GM18526 (cell line): ENCODE measurements around the gene PSMA5.

Source experiments
- POLR2A ChIP-seq: IDR thresholded peaks from 3 replicates; pipeline ENCODE4 v1.6.1; 2011; ENCODE audit not compliant: insufficient read length; ENCODE audit errors: extremely low read depth

The PSMA5 gene

DNA sequence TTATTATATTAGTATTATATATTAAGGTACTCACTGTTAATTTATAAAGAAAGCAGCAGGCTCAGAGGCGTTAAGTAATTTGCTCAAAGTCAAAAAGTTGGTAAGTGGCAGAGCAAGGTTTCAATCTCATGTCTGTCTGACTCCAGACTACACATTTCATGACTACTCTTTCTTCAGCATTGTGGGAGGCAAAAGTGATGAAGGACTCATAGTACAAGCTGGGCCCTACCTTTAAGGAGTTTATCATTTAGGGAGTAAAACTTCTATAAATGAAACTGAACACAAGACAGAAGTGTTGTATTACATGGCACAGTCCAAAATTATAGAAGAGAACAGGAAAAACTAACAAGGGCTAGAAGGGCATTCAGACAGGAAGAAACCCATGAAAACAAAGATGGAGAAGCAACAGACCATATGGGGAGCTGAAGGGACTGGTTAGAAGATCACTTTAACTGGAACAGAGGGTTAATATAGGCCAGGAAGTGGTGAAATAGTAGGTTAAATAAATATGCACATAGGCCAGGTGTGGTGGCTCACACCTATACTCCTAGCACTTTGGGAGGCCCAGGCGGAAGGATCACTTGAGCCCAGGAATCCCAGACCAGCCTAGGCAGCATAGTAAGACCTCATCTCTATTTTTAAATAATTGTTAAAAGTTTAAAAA is 40.1 kb downstream of the PSMA5 start:
- TF ChIP-seq POLR2A, result no peak

DNA sequence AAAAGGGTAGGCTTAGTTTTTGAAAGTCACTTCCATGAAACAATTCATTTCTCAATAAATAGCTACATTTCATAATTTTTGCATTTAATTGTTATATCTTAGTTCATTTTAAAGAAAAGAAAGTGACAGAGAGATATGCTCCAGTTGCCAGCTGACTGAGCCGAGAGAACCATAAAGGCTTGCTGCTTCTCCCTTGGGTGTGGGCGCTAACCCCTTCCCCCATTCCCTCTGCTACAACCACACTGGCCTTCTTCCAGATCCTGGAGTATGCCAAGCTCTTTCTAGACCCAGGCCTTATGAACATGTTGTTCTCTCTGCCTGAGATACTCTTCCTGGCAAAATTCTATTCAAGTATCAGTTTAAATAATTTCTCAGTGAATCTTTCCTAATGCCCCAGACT is 40.8 kb downstream of the PSMA5 start:
- no peak for TF ChIP-seq POLR2A

DNA sequence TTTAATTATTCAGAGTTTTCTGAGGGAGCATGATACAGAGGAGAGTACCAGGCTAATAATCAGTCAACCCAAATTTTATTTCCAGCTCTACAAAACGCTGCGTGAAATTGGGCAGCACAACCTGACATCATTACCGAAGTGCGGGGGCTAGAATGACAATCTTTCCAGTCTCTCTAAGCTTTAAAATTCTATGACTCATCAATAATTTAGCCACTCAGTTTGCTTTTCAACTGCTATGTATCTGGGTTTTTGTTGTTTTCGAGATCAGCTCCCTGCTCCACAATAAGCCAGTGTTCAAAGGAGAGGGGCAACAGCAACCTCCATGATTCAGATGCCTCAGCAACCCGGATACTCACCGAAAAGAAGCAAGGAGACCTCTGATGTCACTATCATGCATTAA is 42.4 kb downstream of the PSMA5 start:
- TF ChIP-seq POLR2A, result no peak

DNA sequence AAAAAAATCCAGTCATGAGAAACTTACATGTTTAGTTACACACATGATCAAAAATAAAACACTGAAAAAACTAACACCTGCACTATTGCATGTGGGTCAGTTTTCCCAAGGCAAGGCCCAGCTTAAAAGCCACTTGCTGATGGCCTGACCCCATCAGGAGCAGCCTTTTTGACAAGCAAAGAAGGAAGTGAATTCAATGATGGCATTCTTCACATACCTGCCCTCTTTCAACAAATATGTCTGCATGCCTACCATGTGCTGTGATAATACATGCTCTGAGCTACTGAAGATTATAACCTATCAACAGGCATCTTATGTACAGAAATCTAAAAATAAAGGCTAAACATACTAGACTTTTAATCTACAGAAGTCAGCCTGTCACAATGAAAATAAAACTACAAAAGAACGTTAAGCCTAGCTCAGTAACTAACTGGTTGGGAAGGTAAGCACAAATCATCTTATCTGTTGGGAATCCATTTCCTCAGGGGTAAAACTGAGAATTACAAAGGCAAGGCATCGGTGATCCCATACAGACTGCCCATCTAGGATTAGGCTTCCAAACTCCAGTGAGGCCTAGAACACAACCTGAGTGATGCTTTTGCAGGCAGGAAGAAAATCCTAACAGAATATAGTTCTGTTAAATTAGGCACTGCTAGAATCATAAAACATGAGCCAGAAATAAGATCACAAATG is 43.0 kb downstream of the PSMA5 start:
- no peak for TF ChIP-seq POLR2A

DNA sequence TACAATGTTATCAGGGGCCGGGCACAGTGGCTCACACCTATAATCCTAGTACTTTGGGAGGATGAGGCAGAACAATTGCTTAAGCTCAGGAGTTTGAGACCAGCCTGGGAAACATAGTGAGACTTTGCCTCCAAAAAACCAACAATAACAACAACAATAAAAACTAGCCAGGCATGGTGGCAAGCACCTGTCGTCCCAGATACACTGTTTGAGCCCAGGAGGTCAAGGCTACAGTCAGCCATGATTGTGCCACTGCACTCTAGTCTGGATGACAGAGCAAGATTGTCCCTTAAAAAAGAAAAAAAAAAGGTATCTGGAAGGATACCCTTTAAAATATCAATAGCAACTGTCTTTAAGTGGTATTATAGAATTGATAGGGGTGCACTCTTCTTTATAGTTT is 44.7 kb downstream of the PSMA5 start:
- no peak for TF ChIP-seq POLR2A

DNA sequence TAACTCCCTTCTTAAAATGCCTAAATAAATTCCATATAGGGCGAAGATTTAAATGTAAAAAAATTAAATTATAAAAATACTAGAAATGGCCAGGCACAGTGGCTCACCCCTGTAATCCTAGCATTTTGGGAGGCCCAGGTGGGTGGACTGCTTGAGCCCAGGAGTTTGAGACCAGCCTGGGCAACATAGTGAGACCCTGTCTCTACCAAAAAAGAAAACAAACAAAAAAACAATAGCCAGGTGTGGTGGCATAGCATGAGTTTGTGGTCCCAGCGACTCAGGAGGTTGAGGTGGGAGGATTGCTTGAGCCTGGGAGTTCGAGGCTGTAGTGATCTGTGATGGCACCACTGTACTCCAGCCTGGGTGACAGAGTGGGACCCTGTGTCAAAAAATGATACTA is 46.3 kb downstream of the PSMA5 start:
- no peak for TF ChIP-seq POLR2A

DNA sequence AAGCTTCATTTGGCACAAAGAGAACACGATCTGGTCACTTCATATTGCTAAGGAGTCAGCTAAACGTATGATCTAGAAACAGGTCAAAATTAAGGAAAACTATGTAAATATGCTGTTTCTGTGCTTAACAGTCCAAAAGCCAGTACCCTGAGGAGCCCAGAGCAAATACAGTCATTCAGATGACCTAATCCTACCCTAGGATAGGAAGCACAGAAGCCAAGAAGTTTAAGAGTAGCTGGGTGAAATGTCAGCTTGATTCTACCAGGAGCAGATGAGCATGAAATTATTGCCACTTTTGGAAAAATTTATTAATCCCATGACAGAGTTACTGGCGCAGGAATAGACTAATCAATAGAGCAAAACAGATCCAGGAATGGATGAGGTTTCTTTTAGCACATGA is 46.8 kb downstream of the PSMA5 start:
- no peak for TF ChIP-seq POLR2A

DNA sequence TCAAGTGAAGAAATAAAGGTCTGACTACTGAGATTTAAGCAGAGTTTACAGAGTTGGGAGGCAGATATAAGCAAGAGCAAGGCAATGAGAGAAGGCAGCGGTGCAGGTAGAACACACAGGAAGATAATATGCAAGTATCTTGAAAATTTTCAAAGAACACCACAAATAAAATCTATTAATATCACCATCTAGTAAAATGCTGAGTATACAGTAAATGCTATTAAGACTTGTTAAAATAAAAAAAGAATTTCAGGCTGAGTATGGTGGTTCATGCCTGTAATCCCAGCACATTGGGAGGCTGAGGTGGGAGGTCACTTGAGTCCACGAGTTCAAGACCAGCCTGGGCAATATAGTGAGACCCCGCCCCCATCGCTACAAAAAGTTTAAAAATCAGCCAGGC is 48.5 kb downstream of the PSMA5 start:
- no peak for TF ChIP-seq POLR2A

DNA sequence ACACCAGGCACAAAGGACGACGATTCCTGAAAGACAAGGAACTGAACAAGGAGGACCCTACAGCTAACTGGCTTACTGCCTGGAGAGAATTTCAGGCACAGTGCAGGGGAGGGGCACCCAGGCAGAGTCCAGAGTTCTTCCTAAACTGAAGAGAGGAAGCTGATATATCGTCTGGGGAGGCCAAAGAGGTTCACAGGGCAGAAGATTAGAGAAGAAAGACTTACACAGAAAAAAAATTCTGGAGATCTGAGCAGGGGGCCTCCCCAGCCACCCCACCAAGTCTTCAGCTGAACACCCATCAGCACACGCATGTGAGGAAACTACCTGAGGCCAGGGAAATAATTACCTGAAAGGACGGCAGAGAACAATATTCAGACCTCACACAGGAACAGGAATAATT is 53.1 kb downstream of the PSMA5 start:
- no peak for TF ChIP-seq POLR2A

DNA sequence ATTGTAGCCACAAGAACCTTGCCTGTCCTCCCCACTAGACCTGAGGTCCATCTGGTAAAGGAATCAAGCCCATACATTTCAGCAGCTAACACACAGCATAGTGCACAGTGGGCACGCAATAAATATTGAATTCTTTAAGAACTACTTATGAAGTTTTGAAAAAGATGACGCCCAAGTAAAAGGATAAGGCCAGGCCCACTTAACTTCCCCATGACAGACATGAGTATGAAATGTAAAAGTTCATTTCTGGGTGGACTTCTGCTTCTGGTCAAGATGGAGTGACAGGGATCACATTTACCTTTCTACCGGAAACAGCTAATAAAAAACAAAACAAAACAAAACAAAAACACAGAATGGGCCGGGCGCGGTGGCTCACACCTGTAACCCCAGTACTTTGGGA is 54.0 kb downstream of the PSMA5 start:
- no peak for TF ChIP-seq POLR2A

DNA sequence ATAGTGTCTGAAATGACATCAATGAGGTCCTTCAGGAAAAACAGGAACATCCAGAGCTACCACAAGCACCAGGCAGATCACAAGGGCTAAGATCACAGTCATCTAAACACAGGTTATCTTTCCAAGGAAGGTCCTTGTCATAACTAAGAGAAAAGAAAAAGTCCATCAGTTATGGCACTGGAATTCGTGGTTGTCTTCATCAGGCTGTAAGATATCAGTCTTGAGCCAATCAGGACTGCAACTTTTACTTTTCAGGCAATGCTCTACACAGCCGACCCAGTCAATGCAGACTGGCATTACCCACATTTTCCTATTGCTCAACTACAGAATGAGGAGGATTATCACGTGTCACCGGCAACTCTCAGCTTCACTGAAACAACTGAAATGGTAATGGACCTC is 54.9 kb downstream of the PSMA5 start:
- TF ChIP-seq POLR2A, result no peak

DNA sequence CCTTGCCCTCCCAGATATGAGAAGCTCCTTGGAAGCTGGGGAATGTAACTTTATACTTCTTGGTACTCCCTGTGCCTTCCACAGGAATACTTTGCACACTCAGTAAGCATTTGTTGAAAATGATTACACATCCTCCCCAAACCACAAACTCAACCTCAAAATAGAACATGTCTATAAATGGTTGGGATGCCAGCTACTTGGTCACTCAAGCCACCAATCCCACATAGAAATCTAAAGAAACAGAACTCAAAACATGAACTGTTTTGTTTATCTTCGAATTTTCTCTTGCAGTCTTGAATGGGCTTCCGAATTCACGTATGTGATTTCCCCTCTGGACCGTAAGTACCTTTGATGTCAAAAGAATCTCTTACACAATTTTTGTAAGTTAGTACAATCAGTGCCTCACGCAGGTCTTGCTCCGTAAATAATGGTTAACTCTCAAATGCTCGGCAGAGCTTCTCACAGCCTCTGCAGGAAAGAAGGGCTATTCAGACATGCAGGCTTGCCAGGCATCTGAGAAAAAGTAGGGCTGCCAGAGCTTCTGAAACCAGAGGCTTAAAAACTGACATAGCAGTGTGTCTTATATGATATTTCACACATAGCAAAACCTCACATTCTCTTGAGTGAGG is 55.4 kb downstream of the PSMA5 start:
- no peak for TF ChIP-seq POLR2A

DNA sequence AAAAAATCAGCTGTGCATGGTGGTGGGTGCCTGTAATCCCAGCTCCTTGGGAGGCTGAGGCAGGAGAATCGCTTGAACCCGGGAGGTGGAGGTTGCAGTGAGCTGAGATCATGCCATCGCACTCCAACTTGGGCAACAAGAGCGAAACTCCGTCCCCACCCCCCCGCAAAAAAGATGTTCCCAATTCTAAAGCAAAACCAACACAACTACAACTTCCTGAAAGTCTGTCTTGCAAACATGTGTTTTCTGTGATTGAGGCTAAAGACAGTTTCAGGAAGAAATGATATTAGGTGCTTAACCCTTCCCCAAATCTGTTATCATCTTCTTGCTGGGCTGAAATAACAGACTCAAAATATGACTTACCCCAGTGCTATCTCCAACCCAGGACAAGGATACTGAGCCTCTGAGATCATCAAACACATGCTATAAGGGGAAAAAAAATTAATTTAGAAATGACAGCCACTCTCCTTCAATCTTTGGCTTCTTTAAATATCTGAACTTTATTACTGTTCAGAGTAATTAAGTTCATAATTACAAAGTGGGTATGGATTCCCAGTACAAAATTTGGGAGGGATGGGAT is 57.0 kb downstream of the PSMA5 start:
- TF ChIP-seq POLR2A, result no peak

DNA sequence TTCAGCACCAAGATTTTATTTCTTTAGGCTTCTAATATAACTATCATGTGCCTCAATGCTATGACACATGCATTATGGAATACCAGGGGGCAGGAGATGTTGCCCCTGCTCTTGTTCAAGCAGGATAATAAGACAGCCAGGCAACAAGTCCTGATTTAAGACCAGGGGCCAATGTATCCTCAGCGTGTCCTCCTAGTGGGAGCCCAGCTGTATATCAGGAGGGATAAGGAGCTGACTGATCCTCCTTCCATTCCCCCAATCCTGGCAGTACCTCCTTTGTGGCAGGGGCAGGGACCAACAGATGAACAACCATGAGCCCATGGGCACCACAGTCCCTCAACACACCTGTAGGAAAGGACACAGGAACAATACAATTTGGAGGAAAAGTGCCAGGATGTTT is 57.8 kb downstream of the PSMA5 start:
- no peak for TF ChIP-seq POLR2A

DNA sequence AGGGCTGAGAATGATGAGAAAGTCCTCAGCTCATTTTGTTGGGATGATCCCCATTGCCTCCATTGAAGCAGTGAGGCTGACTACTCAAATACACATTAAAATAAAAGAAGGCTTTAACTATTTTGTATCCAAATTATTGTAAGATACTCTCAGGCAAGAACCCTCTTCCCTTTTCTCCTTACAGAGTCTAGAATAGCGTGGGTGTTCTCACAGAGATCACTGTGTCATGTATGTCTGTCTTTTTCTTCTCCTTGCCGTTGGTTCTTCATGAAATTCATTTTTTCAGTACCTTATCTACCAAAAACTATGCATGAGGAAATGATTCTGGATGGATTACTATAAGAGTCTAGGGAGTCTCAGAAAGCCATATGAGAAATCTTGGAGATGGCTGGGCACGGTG is 58.6 kb downstream of the PSMA5 start:
- no peak for TF ChIP-seq POLR2A

DNA sequence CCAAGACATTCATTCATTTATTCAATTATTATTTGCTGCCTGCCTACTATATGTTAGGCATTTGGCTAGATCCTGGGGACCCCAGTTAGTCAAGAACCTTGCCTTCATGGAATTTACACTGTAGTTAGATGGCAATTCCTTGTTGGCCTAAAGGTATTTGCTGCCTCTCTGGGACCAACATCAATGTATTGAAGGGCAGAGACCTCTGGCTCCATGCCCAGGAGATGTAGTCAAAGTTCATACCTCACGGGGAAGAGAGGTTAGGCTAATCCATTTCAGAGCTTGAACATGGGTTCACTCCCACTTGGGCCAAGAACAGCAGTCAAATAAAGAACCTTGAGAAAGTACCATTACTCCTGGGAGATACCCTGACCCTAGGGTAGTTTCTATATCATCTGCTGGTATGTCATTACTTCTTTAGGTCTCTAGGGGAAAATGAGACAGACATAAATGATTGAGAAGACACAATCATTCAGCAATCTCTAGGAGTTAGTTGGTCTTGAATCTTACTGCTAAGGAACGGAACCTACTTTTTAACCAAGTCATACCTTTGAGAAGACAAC is 60.5 kb downstream of the PSMA5 start:
- no peak for TF ChIP-seq POLR2A
